ENCODE data around the gene SPATA19.

DNA sequence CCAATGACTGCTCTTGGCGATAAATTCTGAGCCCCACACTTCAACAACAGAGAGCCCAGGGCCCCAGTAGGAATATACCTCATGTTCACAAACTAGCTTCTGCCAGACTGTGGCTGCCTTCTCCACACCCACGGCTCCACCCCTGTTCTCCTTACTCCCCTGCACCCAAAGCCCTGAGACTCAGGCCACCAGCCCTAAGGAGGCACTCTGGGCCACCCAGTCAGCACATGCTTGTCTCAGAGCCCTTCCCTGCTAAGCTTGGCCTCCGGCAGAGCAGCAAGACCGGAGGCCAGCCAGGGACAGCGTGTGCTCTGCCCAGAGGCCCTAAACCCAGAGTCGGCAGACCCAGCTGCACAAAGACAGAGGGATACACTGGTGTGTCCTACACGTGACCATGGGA, 27.9 kb downstream of the SPATA19 start:
- TF ChIP-seq POLR2AphosphoS5 (IDR thresholded peaks at IDR 0.05; ENCODE audit: borderline replicate concordance, low read depth, low read length): no peak
- TF ChIP-seq EZH2 (IDR thresholded peaks at IDR 0.05): no peak

All from SK-N-MC (cell line).